Neural cell (in vitro differentiated cells): ENCODE measurements around the gene SYT5. TPM values are rescaled to one million over a fixed set of nuclear protein-coding genes. Genes with fewer than 3 reads are reported as not detected.

Experiments
- H2AFZ ChIP-seq: fragments of 200-600, 300-800 bp; sonication (generic), shearing (Covaris generic); 2 replicates; pipeline ENCODE4 v1.6.0; 2014; ENCODE audit warnings: low read depth, mild to moderate bottlenecking, antibody characterized with exemption, low read length, moderate library complexity
- H3F3A ChIP-seq: fragments of 200-600 bp; shearing (Covaris generic); 2 replicates; pipeline ENCODE4 v1.6.1; 2016; ENCODE audit warnings: mild to moderate bottlenecking, moderate library complexity, mixed read lengths, antibody characterized with exemption, low read length; ENCODE audit not compliant: insufficient read depth, poor library complexity, severe bottlenecking
- H3K27ac ChIP-seq: fragments of 200-600, 300-800 bp; sonication (generic), shearing (Covaris generic); 2 replicates; pipeline ENCODE4 v1.5.1; 2014; ENCODE audit warnings: mild to moderate bottlenecking, low read length, moderate library complexity
- H3K27me3 ChIP-seq: fragments of 300-800, 200-600 bp; sonication (generic), shearing (Covaris generic); 2 replicates; pipeline ENCODE4 v1.6.0; 2014; ENCODE audit warnings: mild to moderate bottlenecking, low read depth, low read length, moderate library complexity; ENCODE audit not compliant: insufficient read depth
- H3K36me3 ChIP-seq: fragments of 300-800, 200-600 bp; sonication (generic), shearing (Covaris generic); 2 replicates; pipeline ENCODE4 v1.5.1; 2014; ENCODE audit warnings: mild to moderate bottlenecking, antibody characterized with exemption, low read length, moderate library complexity; ENCODE audit not compliant: insufficient read depth
- H3K4me2 ChIP-seq: fragments of 300-800, 200-600 bp; sonication (generic), shearing (Covaris generic); 2 replicates; pipeline ENCODE4 v1.6.0; 2014; ENCODE audit warnings: mild to moderate bottlenecking, low read length
- H3K4me3 ChIP-seq: fragments of 300-800, 200-600 bp; sonication (generic), shearing (Covaris generic); 2 replicates; pipeline ENCODE4 v1.5.1; 2014; ENCODE audit warnings: mild to moderate bottlenecking, low read length, moderate library complexity
- H3K79me2 ChIP-seq: fragments of 200-600 bp; shearing (Covaris generic); replicated peaks from 2 replicates; pipeline ENCODE4 v1.6.0; 2014; ENCODE audit warnings: mild to moderate bottlenecking, low read length, moderate library complexity; ENCODE audit not compliant: insufficient read depth
- H3K9ac ChIP-seq: fragments of 300-800, 200-600 bp; sonication (generic), shearing (Covaris generic); 2 replicates; pipeline ENCODE4 v1.6.1; 2016; ENCODE audit warnings: mild to moderate bottlenecking, low read length, mixed read lengths
- H3K9me2 ChIP-seq: fragments of 200-600 bp; shearing (Covaris generic); 2 replicates; pipeline ENCODE4 v1.6.1; 2016; ENCODE audit warnings: mild to moderate bottlenecking, low read length, mixed read lengths; ENCODE audit not compliant: insufficient read depth
- H3K9me3 ChIP-seq: fragments of 200-600, 300-800 bp; sonication (generic), shearing (Covaris generic); 2 replicates; pipeline ENCODE4 v1.6.1; 2016; ENCODE audit warnings: mild to moderate bottlenecking, mixed run types, low read length, moderate library complexity, mixed read lengths
- H4K20me1 ChIP-seq: fragments of 200-600 bp; shearing (Covaris generic); 2 replicates; pipeline ENCODE4 v1.6.1; 2016; ENCODE audit warnings: mild to moderate bottlenecking, mixed run types; ENCODE audit not compliant: insufficient read depth
- CTCF ChIP-seq: fragments of 450-650 bp; IDR thresholded peaks from 2 replicates; pipeline ENCODE4 v1.5.1; 2014; ENCODE audit warnings: antibody characterized with exemption, mild to moderate bottlenecking, moderate library complexity; ENCODE audit not compliant: poor library complexity, severe bottlenecking
- EP300 ChIP-seq: fragments of 450-650 bp; conservative IDR thresholded peaks from 2 replicates; pipeline ENCODE4 v1.6.1; 2014; ENCODE audit warnings: antibody characterized with exemption, mild to moderate bottlenecking, moderate library complexity; ENCODE audit not compliant: poor library complexity, severe bottlenecking
- EZH2 ChIP-seq: fragments of 200-600, 300-800 bp; shearing (Covaris generic), sonication (generic); IDR thresholded peaks from 2 replicates; pipeline ENCODE4 v1.6.1; 2014; ENCODE audit warnings: antibody characterized with exemption, low read length, borderline replicate concordance, mild to moderate bottlenecking; ENCODE audit not compliant: insufficient read depth, poor library complexity, severe bottlenecking
- MXI1 ChIP-seq: fragments of 450-650 bp; conservative IDR thresholded peaks from 2 replicates; pipeline ENCODE4 v1.6.1; 2014; ENCODE audit warnings: antibody characterized with exemption, mild to moderate bottlenecking; ENCODE audit not compliant: poor library complexity, severe bottlenecking
- POLR2AphosphoS5 ChIP-seq: IDR thresholded peaks from 2 replicates; pipeline ENCODE4 v1.6.1; 2012
- RAD21 ChIP-seq: fragments of 450-650 bp; conservative IDR thresholded peaks from 2 replicates; pipeline ENCODE4 v1.6.1; 2014; ENCODE audit warnings: antibody characterized with exemption, mild to moderate bottlenecking, moderate library complexity
- REST ChIP-seq: IDR thresholded peaks from 2 replicates; pipeline ENCODE4 v1.6.1; 2012; ENCODE audit warnings: borderline replicate concordance
- SMC3 ChIP-seq: fragments of 450-650 bp; conservative IDR thresholded peaks from 2 replicates; pipeline ENCODE4 v1.6.1; 2014; ENCODE audit warnings: antibody characterized with exemption, mild to moderate bottlenecking, moderate library complexity; ENCODE audit not compliant: poor library complexity
- TAF1 ChIP-seq: IDR thresholded peaks from 2 replicates; pipeline ENCODE4 v1.6.1; 2012; ENCODE audit warnings: low read depth
- polyA minus RNA-seq: library from RNA; depleted of rRNA, polyadenylated mRNA; stranded (reverse); fragments of >200 nt; gene quantifications from 2 replicates; pipeline ENCODE4 v1.2.3, GENCODE V29; 2014
- polyA plus RNA-seq: library from polyadenylated mRNA; depleted of rRNA; stranded (reverse); fragments of >200 nt; gene quantifications from 2 replicates; pipeline ENCODE4 v1.2.3, GENCODE V29; 2014

SYT5 gene
- 210 and 237 TPM in 2 replicates for polyA plus RNA-seq
- polyA minus RNA-seq = 80.6 and 90.6 TPM in 2 replicates

DNA sequence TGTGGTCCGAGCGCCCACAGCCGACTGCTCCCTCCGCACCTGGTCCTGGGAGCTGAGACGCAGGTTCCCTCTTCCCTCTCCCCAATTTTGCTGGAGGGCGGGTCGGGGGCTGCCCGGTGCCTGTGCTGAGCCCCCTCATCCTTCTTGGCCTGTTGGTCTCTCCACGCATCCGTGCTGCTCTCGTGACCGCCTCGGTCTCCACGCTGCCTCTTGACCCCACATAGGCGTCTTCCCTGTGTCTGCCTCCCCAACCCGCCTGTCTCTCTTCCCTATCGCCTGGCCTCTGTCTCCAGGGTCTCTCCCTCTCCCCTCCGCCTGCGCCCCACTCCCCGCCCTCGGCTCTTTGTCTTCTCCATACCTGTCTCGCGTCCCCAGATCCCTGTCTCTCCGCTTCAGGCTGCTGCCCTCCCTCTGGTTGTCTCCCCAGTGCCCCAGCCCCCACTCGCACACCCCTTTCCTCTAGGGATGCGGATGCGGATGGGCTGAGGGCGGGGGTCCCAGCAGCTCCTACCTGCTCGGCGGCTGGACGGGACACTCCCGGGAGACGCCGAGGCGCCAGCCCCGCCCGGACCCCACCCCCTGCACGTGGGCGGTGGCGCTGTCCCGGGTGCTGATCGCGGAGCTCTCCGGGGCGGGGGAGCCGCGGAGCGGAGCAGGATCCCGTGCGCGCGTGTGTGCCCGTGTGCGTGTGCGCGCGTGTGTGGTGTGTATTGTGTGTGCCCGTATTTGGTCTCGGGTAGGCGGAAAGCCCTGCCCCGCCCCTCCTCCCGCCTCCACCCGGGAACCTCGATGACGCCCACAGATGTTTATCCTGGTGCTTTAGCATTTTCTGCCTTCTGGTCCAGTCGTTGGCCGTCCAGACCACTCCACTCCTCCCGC lies at the start of gene SYT5:
Gene SYT5 (minus strand): TSS at position 684 of the 879 bp plus-strand sequence. CDS start 1,248 bp downstream, outside the sequence.
- no peaks in the 10 kb centered on the region for H4K20me1 ChIP-seq
- H3K79me2 ChIP-seq = peaks cover 4% of the 10 kb centered on the region
- TF ChIP-seq EZH2 (no peak), REST (peak; percentile 84), TAF1 (peak; percentile 38), EP300 (no peak), CTCF (no peak), MXI1 (peak; percentile 49), SMC3 (no peak), POLR2AphosphoS5 (peak; percentile 66), RAD21 (no peak)
- peaks cover 7% of the 10 kb centered on the region for H3K36me3 ChIP-seq
- H3K4me3 ChIP-seq = peak within 1 kb of the TSS; percentile 78
- no peaks in the 10 kb centered on the region for H3K9me3 ChIP-seq
- H3K27ac ChIP-seq = peak within 1 kb of the TSS; percentile 98
- H3K4me2 ChIP-seq = peak within 1 kb of the TSS; percentile 69
- peak within 1 kb of the TSS; percentile 66 for H2AFZ ChIP-seq
- H3K9ac ChIP-seq = peak within 1 kb of the TSS; percentile 99
- no peaks in the 10 kb centered on the region for H3K9me2 ChIP-seq
- H3K27me3 ChIP-seq = peaks cover 23% of the 10 kb centered on the region
- H3F3A ChIP-seq = no peaks in the 10 kb centered on the region

GRCh38 chr19:55229789-55230182 lies 49.7 kb upstream of the SYT5 start:
- no peaks in the 10 kb centered on the region for H4K20me1 ChIP-seq
- H3K36me3 ChIP-seq = no peaks in the 10 kb centered on the region

More at GRCh38 chr19:55229789-55230182, 49.7 kb upstream of the SYT5 start:
- H3K4me2 ChIP-seq = no peak overlapping the region
- H3K9me3 ChIP-seq = no peaks in the 10 kb centered on the region
- H3K4me3 ChIP-seq = no peak overlapping the region
- no peaks in the 10 kb centered on the region for H3K27me3 ChIP-seq
- H3F3A ChIP-seq = no peaks in the 10 kb centered on the region
- TF ChIP-seq EZH2 = no peak
- no peak overlapping the region for H3K27ac ChIP-seq
- H2AFZ ChIP-seq = no peak overlapping the region
- no peaks in the 10 kb centered on the region for H3K79me2 ChIP-seq
- no peaks in the 10 kb centered on the region for H3K9me2 ChIP-seq
- no peak overlapping the region for H3K9ac ChIP-seq
